Fibroblast of the aortic adventitia (primary cell): ENCODE results near the gene GNAT2. TPM values are rescaled to one million over a fixed set of nuclear protein-coding genes. Genes with fewer than 3 reads are reported as not detected.

ENCODE experiments used
- DNase-seq: peaks from one replicate; pipeline ENCODE4 v3.0.0-alpha.2; 2010; ENCODE audit warnings: low read depth
- H3K4me3 ChIP-seq: 2 replicates; pipeline ENCODE4 v1.5.1; 2011; ENCODE audit warnings: low read depth, mild to moderate bottlenecking, control low read depth, low read length, moderate library complexity
- CTCF ChIP-seq: IDR thresholded peaks from 2 replicates; pipeline ENCODE4 v1.5.1; 2011; ENCODE audit warnings: mild to moderate bottlenecking, low read length, control low read depth, inconsistent platforms; ENCODE audit not compliant: insufficient read depth
- total RNA-seq: library from RNA; depleted of rRNA; stranded (reverse); fragments of >200 nt; gene quantifications from 2 replicates; pipeline ENCODE4 v1.2.3, GENCODE V29; 2012; ENCODE audit warnings: low replicate concordance

The GNAT2 gene
- total RNA-seq, 1 donor, result 0.18 TPM

- no peak for TF ChIP-seq CTCF
- DNase-seq, result no peak
- peak overlapping the region; percentile 96 for H3K4me3 ChIP-seq
Observed at GRCh38 chr1:109618661-109619575, 498 bp downstream of the GNAT2 start.

GRCh38 chr1:109617291-109617801, 2.1 kb downstream of the GNAT2 start:
- H3K4me3 ChIP-seq, result no peak overlapping the region
- TF ChIP-seq CTCF, result no peak
- DNase-seq, result peak; percentile 94

- no peak overlapping the region for H3K4me3 ChIP-seq
- no peak for DNase-seq
- TF ChIP-seq CTCF, result no peak
Observed at GRCh38 chr1:109616391-109616790, 3.0 kb downstream of the GNAT2 start.

GRCh38 chr1:109615879-109616278, 3.5 kb downstream of the GNAT2 start:
- TF ChIP-seq CTCF, result no peak
- H3K4me3 ChIP-seq, result no peak overlapping the region
- DNase-seq, result no peak

GRCh38 chr1:109613361-109614147, 5.9 kb downstream of the GNAT2 start:
- no peak overlapping the region for H3K4me3 ChIP-seq
- TF ChIP-seq CTCF, result no peak
- DNase-seq, result peak; percentile 45

- no peak overlapping the region for H3K4me3 ChIP-seq
- TF ChIP-seq CTCF, result no peak
- no peak for DNase-seq
Observed at GRCh38 chr1:109611308-109611990, 8.0 kb downstream of the GNAT2 start.
